ENCODE results near the gene POTED. TPM values are rescaled to one million over a fixed set of nuclear protein-coding genes. Genes with fewer than 3 reads are reported as not detected.
"Not testable (repeated sequence)": the region's sequence is repeated elsewhere in the genome, so short reads cannot be mapped to it uniquely, and the experiment has no call there.

The POTED gene
- not detected for total RNA-seq

DNA sequence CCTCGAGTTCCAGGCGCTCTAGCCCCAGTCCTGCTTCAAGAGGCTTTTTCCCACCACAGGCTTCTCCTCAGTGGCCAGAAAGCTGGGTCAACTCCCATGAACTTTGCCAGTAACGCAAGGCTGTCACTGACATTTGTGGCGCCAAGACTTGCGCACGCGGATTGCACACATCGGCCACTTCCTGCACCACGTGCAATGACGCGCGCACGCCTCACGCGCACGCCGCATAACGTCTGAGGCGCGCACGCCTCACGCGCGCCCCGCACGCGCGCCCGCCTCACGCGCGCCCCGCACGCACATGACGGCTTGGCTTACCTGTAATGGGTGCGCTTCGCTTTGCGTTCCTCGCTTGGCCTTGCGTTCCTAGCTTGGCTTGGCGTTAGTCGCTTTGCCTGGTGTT, at the start of gene POTED:
Gene POTED (plus strand): TSS at position 301 of the 400 bp plus-strand sequence. CDS start 452 bp downstream, outside the sequence.
- H3K4me1 ChIP-seq; H3K9me3 ChIP-seq; H3K27me3 ChIP-seq; H3K36me3 ChIP-seq; DNase-seq (ENCODE audit: low spot score); H3K4me3 ChIP-seq; H3K27ac ChIP-seq: not testable (repeated sequence)

DNA sequence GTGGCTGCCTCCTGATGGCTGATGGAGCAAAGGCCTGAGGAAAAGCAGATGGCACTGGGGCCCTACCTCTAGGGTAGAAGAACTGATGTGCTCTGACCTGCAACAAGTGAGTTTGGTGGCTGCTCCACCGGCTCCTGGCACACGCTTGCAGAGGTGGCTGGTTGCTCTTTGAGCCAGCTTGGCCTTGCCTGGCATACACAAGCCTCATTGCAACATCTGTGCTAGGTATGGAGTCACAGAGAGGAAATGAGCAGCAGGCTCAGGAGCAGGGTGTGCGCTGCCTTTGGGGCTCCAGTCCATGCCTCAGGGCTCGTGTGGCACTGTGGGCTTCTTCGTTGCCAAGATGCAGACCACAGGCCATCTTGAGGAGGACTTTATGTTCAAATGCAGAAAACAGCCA, 40.5 kb downstream of the POTED start:
- H3K4me1 ChIP-seq; H3K36me3 ChIP-seq; H3K27ac ChIP-seq; H3K27me3 ChIP-seq; DNase-seq (ENCODE audit: low spot score); H3K9me3 ChIP-seq; H3K4me3 ChIP-seq: not testable (repeated sequence)

DNA sequence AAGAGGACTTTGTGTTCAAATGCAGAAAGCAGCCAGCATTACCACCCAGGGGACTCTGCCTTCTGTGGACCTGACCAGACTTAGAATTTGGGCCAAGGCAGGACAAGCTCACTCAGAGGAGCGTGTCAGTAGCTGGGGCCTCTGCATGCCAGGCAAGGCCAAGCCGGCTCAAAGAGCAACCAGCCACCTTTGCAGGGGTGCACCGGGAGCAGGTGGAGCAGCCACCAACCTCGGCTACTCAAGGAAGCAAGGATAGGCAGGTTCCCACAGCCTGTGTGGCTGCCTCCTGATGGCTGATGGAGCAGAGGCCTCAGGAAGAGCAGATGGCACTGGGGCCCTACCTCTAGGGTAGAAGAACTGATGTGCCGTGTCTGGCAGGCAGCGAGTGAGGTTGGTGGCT, 42.2 kb downstream of the POTED start:
- H3K4me3 ChIP-seq; H3K27ac ChIP-seq; DNase-seq (ENCODE audit: low spot score); H3K36me3 ChIP-seq; H3K27me3 ChIP-seq; H3K9me3 ChIP-seq; H3K4me1 ChIP-seq: not testable (repeated sequence)

Small RNA genes within 50 kb of the gene (microRNA-seq; reads per million reads assigned to microRNA genes)
- 0 reads per million in 2 donors for gene MIR3118-1 (ENCODE audit: borderline number of aligned reads in 2 of 2, borderline replicate concordance in 1 of 2)

Data from right atrium auricular region (tissue), 2 donors.